SK-N-SH treated with all-trans-retinoic acid at 6 μM for 48 hours (cell line): ENCODE measurements around the gene GRK3.
"Not testable (repeated sequence)": the region's sequence is repeated elsewhere in the genome, so short reads cannot be mapped to it uniquely, and the experiment has no call there.

ENCODE experiments used
- ARNTL ChIP-seq: fragments of 450-650 bp; formaldehyde crosslinking; IDR thresholded peaks from 2 replicates; pipeline ENCODE4 v1.5.0; 2020; ENCODE audit warnings: low read depth, mild to moderate bottlenecking, moderate library complexity, borderline replicate concordance
- BACH2 ChIP-seq: fragments of 250-450 bp; sonication (Bioruptor Pico); IDR thresholded peaks from 2 replicates; pipeline ENCODE4 v1.9.0; 2021; ENCODE audit warnings: mild to moderate bottlenecking, borderline replicate concordance
- ESRRG ChIP-seq: fragments of 250-450 bp; sonication (Bioruptor Pico); IDR thresholded peaks from 2 replicates; pipeline ENCODE4 v1.6.1; 2021; ENCODE audit warnings: mild to moderate bottlenecking
- GLIS3 ChIP-seq: fragments of 250-450 bp; sonication (Bioruptor Pico); IDR thresholded peaks from 2 replicates; pipeline ENCODE4 v1.5.0; 2020; ENCODE audit warnings: mild to moderate bottlenecking, moderate library complexity
- ISL1 ChIP-seq: fragments of 250-450 bp; sonication (Bioruptor Pico); IDR thresholded peaks from 2 replicates; pipeline ENCODE4 v2.1.2; 2022; ENCODE audit warnings: mild to moderate bottlenecking, moderate library complexity
- TCF4 ChIP-seq: fragments of 250-450 bp; sonication (Bioruptor Pico); IDR thresholded peaks from 2 replicates; pipeline ENCODE4 v1.8.0; 2021; ENCODE audit warnings: mild to moderate bottlenecking, moderate library complexity, borderline replicate concordance
- ZC3H10 ChIP-seq: fragments of 250-450 bp; sonication (Bioruptor Pico); IDR thresholded peaks from 2 replicates; pipeline ENCODE4 v1.5.1; 2021; ENCODE audit warnings: mild to moderate bottlenecking, moderate library complexity
- ZFP3 ChIP-seq: fragments of 250-450 bp; sonication (Bioruptor Pico); IDR thresholded peaks from 2 replicates; pipeline ENCODE4 v1.5.0; 2020; ENCODE audit warnings: mild to moderate bottlenecking, moderate library complexity
- ZFP30 ChIP-seq: fragments of 450-650 bp; formaldehyde crosslinking; IDR thresholded peaks from 2 replicates; pipeline ENCODE4 v1.5.0; 2022; ENCODE audit warnings: mild to moderate bottlenecking, moderate library complexity
- ZNF565 ChIP-seq: fragments of 450-650 bp; formaldehyde crosslinking; conservative IDR thresholded peaks from 2 replicates; pipeline ENCODE4 v1.5.0; 2020; ENCODE audit warnings: low read depth, mild to moderate bottlenecking, moderate library complexity
- TF ChIP-seq, protein P1 (sequence below): fragments of 250-450 bp; sonication (Bioruptor Pico); IDR thresholded peaks from 2 replicates; pipeline ENCODE4 v1.8.0; 2020; ENCODE audit warnings: mild to moderate bottlenecking, moderate library complexity, borderline replicate concordance
- TF ChIP-seq, protein P2 (sequence below): fragments of 250-450 bp; sonication (Bioruptor Pico); IDR thresholded peaks from 2 replicates; pipeline ENCODE4 v1.5.1; 2021; ENCODE audit warnings: mild to moderate bottlenecking, moderate library complexity

DNA sequence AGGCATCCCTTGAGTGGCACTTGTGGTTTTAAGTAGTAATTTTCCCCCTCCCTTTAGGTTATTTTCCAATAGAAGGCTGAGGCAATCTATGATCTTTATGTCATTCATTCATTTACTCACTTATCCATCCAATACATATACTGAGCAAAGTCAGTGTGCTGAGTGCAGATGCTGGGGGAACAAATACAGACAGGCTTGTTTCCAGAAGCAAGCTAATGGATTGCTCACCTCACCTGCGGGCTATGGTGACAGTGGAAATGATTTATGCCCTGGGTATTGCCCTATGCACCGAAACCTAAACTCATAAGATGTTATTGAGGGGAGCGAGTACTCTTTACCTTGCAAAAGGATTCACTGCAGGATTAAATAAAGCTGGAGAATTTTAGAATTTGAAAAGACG, 4.6 kb upstream of the GRK3 start:
- not testable (repeated sequence) for TF ChIP-seq ISL1 (CRISPR knock-in tag); TCF4 (CRISPR knock-in tag); BACH2 (CRISPR knock-in tag); ZNF565 (CRISPR knock-in tag); GLIS3 (CRISPR knock-in tag); ZFP30 (CRISPR knock-in tag); ESRRG; ARNTL (CRISPR knock-in tag); ZC3H10 (CRISPR knock-in tag); ZFP3
- TF ChIP-seq, protein P1, sequence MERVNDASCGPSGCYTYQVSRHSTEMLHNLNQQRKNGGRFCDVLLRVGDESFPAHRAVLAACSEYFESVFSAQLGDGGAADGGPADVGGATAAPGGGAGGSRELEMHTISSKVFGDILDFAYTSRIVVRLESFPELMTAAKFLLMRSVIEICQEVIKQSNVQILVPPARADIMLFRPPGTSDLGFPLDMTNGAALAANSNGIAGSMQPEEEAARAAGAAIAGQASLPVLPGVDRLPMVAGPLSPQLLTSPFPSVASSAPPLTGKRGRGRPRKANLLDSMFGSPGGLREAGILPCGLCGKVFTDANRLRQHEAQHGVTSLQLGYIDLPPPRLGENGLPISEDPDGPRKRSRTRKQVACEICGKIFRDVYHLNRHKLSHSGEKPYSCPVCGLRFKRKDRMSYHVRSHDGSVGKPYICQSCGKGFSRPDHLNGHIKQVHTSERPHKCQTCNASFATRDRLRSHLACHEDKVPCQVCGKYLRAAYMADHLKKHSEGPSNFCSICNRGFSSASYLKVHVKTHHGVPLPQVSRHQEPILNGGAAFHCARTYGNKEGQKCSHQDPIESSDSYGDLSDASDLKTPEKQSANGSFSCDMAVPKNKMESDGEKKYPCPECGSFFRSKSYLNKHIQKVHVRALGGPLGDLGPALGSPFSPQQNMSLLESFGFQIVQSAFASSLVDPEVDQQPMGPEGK (CRISPR knock-in tag) = not testable (repeated sequence)
- TF ChIP-seq, protein P2, sequence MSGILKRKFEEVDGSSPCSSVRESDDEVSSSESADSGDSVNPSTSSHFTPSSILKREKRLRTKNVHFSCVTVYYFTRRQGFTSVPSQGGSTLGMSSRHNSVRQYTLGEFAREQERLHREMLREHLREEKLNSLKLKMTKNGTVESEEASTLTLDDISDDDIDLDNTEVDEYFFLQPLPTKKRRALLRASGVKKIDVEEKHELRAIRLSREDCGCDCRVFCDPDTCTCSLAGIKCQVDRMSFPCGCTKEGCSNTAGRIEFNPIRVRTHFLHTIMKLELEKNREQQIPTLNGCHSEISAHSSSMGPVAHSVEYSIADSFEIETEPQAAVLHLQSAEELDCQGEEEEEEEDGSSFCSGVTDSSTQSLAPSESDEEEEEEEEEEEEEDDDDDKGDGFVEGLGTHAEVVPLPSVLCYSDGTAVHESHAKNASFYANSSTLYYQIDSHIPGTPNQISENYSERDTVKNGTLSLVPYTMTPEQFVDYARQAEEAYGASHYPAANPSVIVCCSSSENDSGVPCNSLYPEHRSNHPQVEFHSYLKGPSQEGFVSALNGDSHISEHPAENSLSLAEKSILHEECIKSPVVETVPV (CRISPR knock-in tag) = not testable (repeated sequence)
